Bronchial epithelial cell (primary cell): ENCODE results near the gene CHST13. TPM values are rescaled to one million over a fixed set of nuclear protein-coding genes. Genes with fewer than 3 reads are reported as not detected.

ENCODE experiments used
- DNase-seq: peaks from one replicate; pipeline ENCODE4 v3.0.0-alpha.2; 2010; ENCODE audit warnings: low read depth
- FAIRE-seq: peaks from 2 replicates; lab custom pipeline; 2011; peaks lifted over from hg19 to GRCh38; lab: Jason Lieb, UNC
- H3K27me3 ChIP-seq: 2 replicates; pipeline ENCODE4 v1.5.1; 2011; ENCODE audit warnings: low read length; ENCODE audit not compliant: control insufficient read depth, insufficient read depth
- H3K36me3 ChIP-seq: 2 replicates; pipeline ENCODE4 v1.5.1; 2011; ENCODE audit warnings: low read length; ENCODE audit not compliant: control insufficient read depth, insufficient read depth
- H3K4me3 ChIP-seq: 2 replicates; pipeline ENCODE4 v1.5.1; 2011; ENCODE audit warnings: mild to moderate bottlenecking, low read depth, low read length, control low read depth
- CTCF ChIP-seq: IDR thresholded peaks from 2 replicates; pipeline ENCODE4 v1.5.1; 2011; ENCODE audit warnings: mild to moderate bottlenecking, moderate library complexity, low read length, control low read depth, inconsistent platforms; ENCODE audit not compliant: insufficient read depth, severe bottlenecking
- total RNA-seq: library from RNA; depleted of rRNA; stranded (reverse); fragments of >200 nt; gene quantifications from 2 replicates; pipeline ENCODE4 v1.2.1, GENCODE V29; 2014

CHST13 gene, protein sequence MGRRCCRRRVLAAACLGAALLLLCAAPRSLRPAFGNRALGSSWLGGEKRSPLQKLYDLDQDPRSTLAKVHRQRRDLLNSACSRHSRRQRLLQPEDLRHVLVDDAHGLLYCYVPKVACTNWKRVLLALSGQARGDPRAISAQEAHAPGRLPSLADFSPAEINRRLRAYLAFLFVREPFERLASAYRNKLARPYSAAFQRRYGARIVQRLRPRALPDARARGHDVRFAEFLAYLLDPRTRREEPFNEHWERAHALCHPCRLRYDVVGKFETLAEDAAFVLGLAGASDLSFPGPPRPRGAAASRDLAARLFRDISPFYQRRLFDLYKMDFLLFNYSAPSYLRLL
- not detected in 2 replicates for total RNA-seq

DNA sequence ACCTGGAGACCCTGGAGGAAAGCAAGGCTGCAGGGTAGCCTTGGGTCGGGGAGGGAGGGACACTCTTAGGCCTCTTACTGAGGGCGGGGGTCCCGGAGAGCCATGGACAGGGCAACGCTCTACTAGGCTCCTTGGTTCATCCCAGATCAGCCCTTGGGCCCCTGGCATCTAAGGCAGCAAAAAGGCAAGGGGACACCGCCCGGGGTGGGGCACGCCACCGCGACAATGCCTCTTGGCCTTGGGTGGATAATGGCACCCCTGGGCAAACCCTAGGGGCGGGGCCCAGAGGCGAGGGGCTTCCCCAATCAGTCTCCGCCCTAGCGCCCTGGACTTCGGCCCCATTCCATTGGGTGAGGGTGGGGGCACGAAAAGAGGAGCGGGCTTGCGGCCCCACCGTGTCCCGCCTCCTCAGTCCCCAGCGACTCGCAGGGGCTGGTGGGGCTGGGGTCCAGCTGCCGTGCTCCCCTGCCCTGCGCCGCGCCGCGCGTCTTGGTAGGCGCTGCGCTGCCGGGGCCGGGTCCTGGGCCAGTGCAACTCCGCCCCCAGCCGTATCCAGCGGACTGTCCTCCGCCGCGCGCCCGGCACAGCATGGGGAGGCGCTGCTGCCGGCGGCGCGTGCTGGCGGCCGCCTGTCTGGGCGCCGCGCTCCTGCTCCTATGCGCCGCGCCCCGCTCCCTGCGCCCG, at the start of gene CHST13:
Gene CHST13 (plus strand): TSS at position 411 of the 684 bp plus-strand sequence. CDS start 178 bp downstream, at position 589.
- no peak for FAIRE-seq
- peak; percentile 11 for DNase-seq
- TF ChIP-seq CTCF = no peak
- Histone ChIP-seq H3K27me3 (peaks cover 13% of the 10 kb centered on the region), H3K36me3 (no peaks in the 10 kb centered on the region), H3K4me3 (peak within 1 kb of the TSS; percentile 18)

- no peaks in the 10 kb centered on the region for H3K27me3 ChIP-seq
- H3K36me3 ChIP-seq = peaks cover 10% of the 10 kb centered on the region
- no peak for FAIRE-seq
- peak overlapping the region; percentile 48 for H3K4me3 ChIP-seq
- peak; percentile 23 for DNase-seq
- no peak for TF ChIP-seq CTCF
Measured at GRCh38 chr3:126474498-126475412, 49.2 kb upstream of the CHST13 start.

DNA sequence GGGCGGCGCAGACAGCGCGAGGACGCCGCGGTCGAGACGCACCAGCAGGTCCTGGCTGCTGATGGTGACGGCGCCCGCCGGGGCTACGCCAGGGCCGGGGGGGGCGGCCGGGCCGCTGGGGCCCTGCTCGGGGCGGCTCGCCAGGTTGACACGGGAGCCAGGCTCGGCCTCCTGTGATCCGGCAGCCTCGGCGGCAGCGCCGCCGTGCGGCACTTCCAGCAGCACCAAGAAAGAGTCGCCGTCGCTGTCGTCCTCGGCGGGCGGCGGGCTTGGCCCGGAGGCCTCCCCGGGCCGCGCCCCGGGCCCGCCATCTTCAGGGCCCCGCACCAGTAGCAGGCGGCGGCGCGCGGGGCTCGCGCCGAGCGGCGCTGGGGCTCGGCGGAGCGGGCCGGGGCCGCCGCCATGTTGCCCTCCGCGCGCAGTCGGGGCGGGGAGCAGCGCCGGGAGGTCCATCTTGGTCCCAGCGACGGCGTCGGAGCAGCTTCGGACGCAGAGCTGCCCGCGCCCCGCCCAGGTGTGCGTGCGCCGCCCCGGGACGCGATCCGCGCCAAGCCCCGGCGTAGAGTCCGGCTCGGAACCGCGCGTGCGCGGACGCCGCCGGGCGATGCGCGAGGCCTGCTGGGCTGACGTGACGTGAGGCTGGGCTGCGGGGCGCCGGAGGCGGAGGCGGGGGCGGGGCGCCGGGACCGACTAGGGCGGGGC, 48.4 kb upstream of the CHST13 start, which contains the start of gene ZXDC:
Gene ZXDC (minus strand): TSS at position 479 of the 702 bp plus-strand sequence. CDS start 26 bp downstream, at position 453.
- TF ChIP-seq CTCF = peak; percentile 69
- peaks cover 5% of the 10 kb centered on the region for H3K36me3 ChIP-seq
- H3K27me3 ChIP-seq = no peaks in the 10 kb centered on the region
- DNase-seq = peak; percentile 80
- no peak for FAIRE-seq
- peak within 1 kb of the TSS; percentile 54 for H3K4me3 ChIP-seq

- H3K27me3 ChIP-seq = no peaks in the 10 kb centered on the region
- H3K36me3 ChIP-seq = no peaks in the 10 kb centered on the region
- peak overlapping the region; percentile 54 for H3K4me3 ChIP-seq
- DNase-seq (peak; percentile 61), FAIRE-seq (no peak)
- TF ChIP-seq CTCF = no peak
Measured at GRCh38 chr3:126476166-126477060, 47.5 kb upstream of the CHST13 start.
